Caco-2 (cell line): Measurements from ENCODE around the gene FZD4. TPM values are rescaled to one million over a fixed set of nuclear protein-coding genes. Genes with fewer than 3 reads are reported as not detected.

Source experiments
- BruUV-seq: library from RNA; stranded (reverse); fragments of 400-500 nt; replicated peaks from 2 replicates; lab custom pipeline; 2021; lab: Mats Ljungman, UMichigan
- CTCF ChIA-PET: fragments of 300-600 bp; sonication (Branson Sonifier 250); formaldehyde crosslinking; loops from one replicate; lab custom pipeline; 2022; ENCODE audit warnings: antibody characterized with exemption; lab: Charles Lee
- POLR2A ChIA-PET: fragments of 300-600 bp; sonication (Branson Sonifier 250); formaldehyde crosslinking; loops from one replicate; lab custom pipeline; 2022; ENCODE audit warnings: antibody characterized with exemption; lab: Charles Lee
- DNase-seq, 2 experiments: peaks; one replicate each; pipeline versions ENCODE4 v3.0.0 to v3.0.0-alpha.2; 2020 to 2022
- H3K27me3 ChIP-seq: replicated peaks from 2 replicates; pipeline ENCODE4 v1.6.0; 2011; ENCODE audit warnings: low read length; ENCODE audit not compliant: control insufficient read depth, insufficient read depth
- H3K36me3 ChIP-seq: 2 replicates; pipeline ENCODE4 v1.5.1; 2011; ENCODE audit warnings: low read length; ENCODE audit not compliant: control insufficient read depth, insufficient read depth
- H3K4me1 ChIP-seq: fragments of 250-450 bp; sonication (Bioruptor Pico); 2 replicates; pipeline ENCODE4 v1.5.1; 2020; ENCODE audit warnings: mild to moderate bottlenecking
- H3K4me3 ChIP-seq: 2 replicates; pipeline ENCODE4 v1.5.1; 2011; ENCODE audit warnings: low read depth, mild to moderate bottlenecking, control low read depth, low read length
- H3K9me3 ChIP-seq: fragments of 250-450 bp; sonication (Bioruptor Pico); 2 replicates; pipeline ENCODE4 v1.5.1; 2020; ENCODE audit warnings: mild to moderate bottlenecking, moderate library complexity
- H3K27ac Mint-ChIP-seq: one replicate; pipeline ENCODE4 v1.8.0; 2022; ENCODE audit warnings: mixed read lengths; ENCODE audit not compliant: unreplicated experiment
- H3K27me3 Mint-ChIP-seq: one replicate; pipeline ENCODE4 v1.8.0; 2022; ENCODE audit warnings: mixed read lengths; ENCODE audit not compliant: insufficient read depth, unreplicated experiment
- H3K36me3 Mint-ChIP-seq: one replicate; pipeline ENCODE4 v1.8.0; 2022; ENCODE audit warnings: mild to moderate bottlenecking, mixed read lengths; ENCODE audit not compliant: insufficient read depth, unreplicated experiment
- H3K4me1 Mint-ChIP-seq: one replicate; pipeline ENCODE4 v1.8.0; 2022; ENCODE audit warnings: low read depth, mixed read lengths; ENCODE audit not compliant: unreplicated experiment
- H3K4me3 Mint-ChIP-seq: one replicate; pipeline ENCODE4 v1.8.0; 2022; ENCODE audit warnings: mild to moderate bottlenecking, moderate library complexity, mixed read lengths; ENCODE audit not compliant: unreplicated experiment
- H3K9me3 Mint-ChIP-seq: one replicate; pipeline ENCODE4 v1.8.0; 2022; ENCODE audit warnings: mixed read lengths; ENCODE audit not compliant: unreplicated experiment
- CTCF ChIP-seq, 2 experiments: fragments of 200-600 bp in 1 of 2; IDR thresholded peaks; 1 replicate in 1 of 2; 2 replicates in 1 of 2; pipeline versions ENCODE4 v1.5.1 to v1.8.0; 2011 to 2022; ENCODE audit warnings: antibody characterized with exemption in 1 of 2, control low read depth in 1 of 2, inconsistent platforms in 1 of 2, low read depth in 1 of 2, low read length in 1 of 2, mild to moderate bottlenecking in 1 of 2, moderate library complexity in 1 of 2; ENCODE audit not compliant: insufficient read depth in 1 of 2, severe bottlenecking in 1 of 2, unreplicated experiment in 1 of 2
- intact Hi-C: fragments of 100-400 bp; cut with micrococcal nuclease; formaldehyde crosslinking; loops from one replicate; pipeline ENCODE4 v1.10.0; 2022; ENCODE audit not compliant: unreplicated experiment
- total RNA-seq: library from RNA; stranded (reverse); gene quantifications from 2 replicates; pipeline ENCODE4 v1.2.3, GENCODE V29; 2022

The FZD4 gene
- total RNA-seq, 1 experiment from 2014 or later: 78.4 TPM

DNA sequence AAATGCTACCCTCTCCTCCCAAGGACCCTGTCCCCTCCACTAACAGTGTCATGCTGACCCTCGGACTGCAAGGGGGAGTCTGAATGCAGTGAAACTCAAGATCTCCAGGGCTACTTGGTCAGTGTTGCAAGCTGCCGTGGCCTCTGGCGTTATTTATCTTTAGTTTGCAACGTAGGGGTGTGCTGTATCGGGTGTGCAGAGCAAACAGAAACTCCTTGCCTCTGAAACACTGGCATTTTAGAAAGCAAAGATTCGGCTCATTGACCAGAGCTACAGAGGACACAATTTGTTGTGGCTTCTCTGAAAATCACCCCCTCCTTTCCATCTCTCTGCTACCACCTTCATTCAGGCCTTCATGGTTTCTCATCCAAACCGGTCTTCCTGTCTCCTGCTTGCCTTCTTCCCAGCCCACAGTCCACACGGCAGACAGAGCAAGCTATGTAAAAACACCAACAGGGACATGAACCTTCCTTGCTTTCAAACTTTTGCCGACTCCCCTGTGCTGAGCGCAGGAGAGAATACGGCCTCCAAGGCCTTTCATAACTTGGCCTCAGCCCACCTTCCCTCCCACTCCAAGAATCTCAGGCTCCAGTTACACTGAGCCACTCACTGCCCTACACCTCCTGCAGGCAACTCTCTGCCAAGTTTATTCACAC, 14.9 kb downstream of the FZD4 start:
- POLR2A ChIA-PET: interaction anchor here (0.6 to 2.1 kb wide), 4 partner anchors 10 to 98 kb away, joined by 6 to 23 read pairs (median 6); partner anchors contain the start of genes FZD4 and TMEM135
- no peaks in the 10 kb centered on the region for H3K9me3 ChIP-seq
- peaks cover 41% of the 10 kb centered on the region for H3K4me1 ChIP-seq
- CTCF ChIA-PET: interaction anchor here (0.7 to 5.8 kb wide), 9 partner anchors 15 to 579 kb away, joined by 3 to 64 read pairs (median 4); partner anchors contain the start of genes FZD4 and TMEM135
- no peaks in the 10 kb centered on the region; the same call in 1 of the 2 replicates for H3K36me3 ChIP-seq
- DNase-seq: peak; percentile 69 to 79
- no peaks in the 10 kb centered on the region for H3K27me3 Mint-ChIP-seq
- peak overlapping the region; percentile 84 for H3K27ac Mint-ChIP-seq
- peaks cover 16% of the 10 kb centered on the region for H3K36me3 Mint-ChIP-seq
- peaks cover 41% of the 10 kb centered on the region for H3K4me1 Mint-ChIP-seq
- 0 out of 2 replicates have a peak overlapping the region, but pooled peaks have one; percentile 2 for H3K4me3 ChIP-seq
- H3K4me3 Mint-ChIP-seq: peak overlapping the region; percentile 60
- intact Hi-C loops: loop anchor here (1.0 to 2.0 kb wide), 2 partner anchors 60 to 97 kb away; partner anchors contain the start of gene TMEM135
- H3K9me3 Mint-ChIP-seq: no peaks in the 10 kb centered on the region
- no TSS peak for BruUV-seq
- H3K27me3 ChIP-seq: no peaks in the 10 kb centered on the region
- no peak for TF ChIP-seq CTCF (IDR thresholded peaks at IDR 0.05; ENCODE audit: insufficient read depth in 1 of 2, low read depth in 1 of 2, low read length in 1 of 2, severe bottlenecking in 1 of 2, unreplicated experiment in 1 of 2)

DNA sequence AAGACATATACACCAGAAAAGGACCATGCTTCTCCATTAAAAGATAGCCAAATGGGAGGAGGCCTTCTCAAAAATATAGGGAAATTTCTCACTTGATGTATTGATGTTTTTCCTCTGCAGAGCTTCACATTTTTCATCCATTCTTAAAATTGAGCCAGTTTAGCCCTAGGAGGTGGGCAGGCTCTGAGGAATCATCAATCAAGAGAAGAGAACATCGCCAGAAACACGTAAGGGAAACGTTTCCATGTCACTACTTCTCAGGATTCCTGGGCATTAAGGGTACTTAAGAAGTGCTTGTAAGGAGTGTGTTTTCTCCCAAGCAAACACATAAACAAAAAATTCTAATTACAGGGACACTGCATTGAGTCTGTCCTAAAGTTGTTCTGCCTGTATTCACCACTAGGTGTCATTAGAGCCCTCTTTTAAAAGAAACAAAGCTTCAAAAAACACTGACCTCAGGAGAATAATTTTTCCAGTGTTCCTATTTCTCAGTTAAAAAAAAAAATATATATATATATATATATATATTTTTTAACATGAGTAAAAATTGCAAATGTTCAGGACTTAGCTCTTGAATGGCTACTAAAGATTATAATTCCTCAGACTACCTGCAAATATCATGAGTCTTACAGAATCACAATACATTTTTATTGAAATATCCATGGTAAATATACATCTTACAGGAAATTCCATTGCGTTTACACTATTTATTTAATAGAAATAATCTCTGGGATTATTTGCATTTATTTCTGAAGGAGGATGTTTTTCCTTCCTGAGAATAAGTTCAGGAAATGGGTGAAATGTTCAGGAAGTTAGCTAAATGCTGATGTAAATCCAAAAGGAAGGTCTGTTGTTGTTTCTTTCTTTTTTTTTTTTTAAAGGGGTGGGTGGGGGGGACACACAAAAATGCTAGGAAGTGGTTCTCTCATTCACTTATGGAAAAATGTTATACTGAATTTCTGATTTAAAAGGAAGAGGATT, 16.0 kb downstream of the FZD4 start:
- peak overlapping the region; percentile 84 for H3K27ac Mint-ChIP-seq
- DNase-seq: peak in 1 of 2 experiments; percentile 75
- H3K4me3 Mint-ChIP-seq: peak overlapping the region; percentile 60
- H3K4me1 Mint-ChIP-seq: peaks cover 52% of the 10 kb centered on the region
- intact Hi-C loops: loop anchor here (1.0 to 2.0 kb wide), 6 partner anchors 14 to 482 kb away; no protein-coding TSS in a partner anchor
- ChIA-PET CTCF (interaction anchor here (0.6 to 5.8 kb wide), 18 partner anchors 15 to 482 kb away, joined by 3 to 64 read pairs (median 6); partner anchors contain the start of genes FZD4 and TMEM135), POLR2A (interaction anchor here (0.6 to 1.2 kb wide), 5 partner anchors 16 to 204 kb away, joined by 3 to 5 read pairs (median 3); partner anchors contain the start of genes FZD4 and TMEM135)
- Histone ChIP-seq H3K36me3 (no peaks in the 10 kb centered on the region; the same call in 1 of the 2 replicates), H3K4me1 (peaks cover 51% of the 10 kb centered on the region), H3K9me3 (no peaks in the 10 kb centered on the region), H3K27me3 (no peaks in the 10 kb centered on the region), H3K4me3 (no peak overlapping the region)
- H3K9me3 Mint-ChIP-seq: no peaks in the 10 kb centered on the region
- TSS peak; percentile 54 for BruUV-seq
- no peaks in the 10 kb centered on the region for H3K27me3 Mint-ChIP-seq
- H3K36me3 Mint-ChIP-seq: peaks cover 5% of the 10 kb centered on the region
- peak; percentile 79 to 83 for TF ChIP-seq CTCF (IDR thresholded peaks at IDR 0.05; ENCODE audit: insufficient read depth in 1 of 2, low read depth in 1 of 2, low read length in 1 of 2, severe bottlenecking in 1 of 2, unreplicated experiment in 1 of 2)
